NCI-H446 (cell line): ENCODE data around the gene LY6G6C.
"Not testable (repeated sequence)": the region's sequence is repeated elsewhere in the genome, so short reads cannot be mapped to it uniquely, and the experiment has no call there.

ENCODE experiments used
- DNase-seq, 2 experiments: peaks; one replicate each; lab custom pipeline; 2025; lab: John Stamatoyannopoulos, UW

The LY6G6C gene

GRCh38 chr6:31727034-31727716 lies 5.6 kb upstream of the LY6G6C start:
- DNase-seq: no peak

GRCh38 chr6:31725502-31726350 lies 4.2 kb upstream of the LY6G6C start:
- DNase-seq: no peak

- DNase-seq: no peak
Measured at GRCh38 chr6:31723980-31724691, 2.6 kb upstream of the LY6G6C start.

GRCh38 chr6:31723245-31723979 lies 1.9 kb upstream of the LY6G6C start, which contains the start of gene MPIG6B:
Gene MPIG6B (plus strand): TSS chr6:31723373. CDS start chr6:31723384, 11 bp downstream.
- no peak for DNase-seq

- DNase-seq: no peak
Measured at GRCh38 chr6:31722173-31722572, 627 bp upstream of the LY6G6C start.

GRCh38 chr6:31720196-31720770 lies 1.3 kb downstream of the LY6G6C start:
- DNase-seq: no peak

- no peak for DNase-seq
Measured at GRCh38 chr6:31719001-31719400, 2.5 kb downstream of the LY6G6C start.

GRCh38 chr6:31718265-31718664 lies 3.3 kb downstream of the LY6G6C start:
- DNase-seq: no peak

GRCh38 chr6:31717499-31718222 lies 3.9 kb downstream of the LY6G6C start:
- DNase-seq: no peak

- DNase-seq: peak in 1 of 2 experiments; percentile 60
Measured at GRCh38 chr6:31715022-31715958, 6.3 kb downstream of the LY6G6C start, which contains the start of gene LY6G6D. Gene LY6G6D (plus strand): TSS chr6:31715348. CDS start chr6:31715356, 8 bp downstream.

- DNase-seq: no peak
Measured at GRCh38 chr6:31713991-31714684, 7.4 kb downstream of the LY6G6C start.

GRCh38 chr6:31713465-31713864 lies 8.1 kb downstream of the LY6G6C start:
- DNase-seq: no peak

GRCh38 chr6:31712296-31712695 lies 9.2 kb downstream of the LY6G6C start:
- DNase-seq: no peak

- no peak for DNase-seq
Measured at GRCh38 chr6:31711233-31711632, 10.3 kb downstream of the LY6G6C start.

- no peak for DNase-seq
Measured at GRCh38 chr6:31710523-31711219, 10.9 kb downstream of the LY6G6C start.

- not testable (repeated sequence) for DNase-seq
Measured at GRCh38 chr6:31709157-31709556, 12.4 kb downstream of the LY6G6C start.

GRCh38 chr6:31708224-31708623 lies 13.3 kb downstream of the LY6G6C start:
- no peak for DNase-seq

GRCh38 chr6:31707701-31708100 lies 13.8 kb downstream of the LY6G6C start:
- no peak for DNase-seq
